ENCODE data around the gene ZNF500.
A peak's percentile ranks its signal among the peaks of the same experiment; 100 is the strongest.

ZNF500 gene

GRCh38 chr16:4766875-4767628 is at the start of gene ZNF500:
ZNF500 (minus strand) TSS chr16:4767162; CDS start chr16:4765978, 1,184 bp downstream.
- peak; percentile 93 for DNase-seq

GRCh38 chr16:4814542-4815173 is 47.7 kb upstream of the ZNF500 start:
- no peak for DNase-seq

- no peak for DNase-seq
Observed at GRCh38 chr16:4814046-4814445, 47.1 kb upstream of the ZNF500 start.

GRCh38 chr16:4813251-4814003 is 46.5 kb upstream of the ZNF500 start:
- DNase-seq = no peak

GRCh38 chr16:4811773-4812172 is 44.8 kb upstream of the ZNF500 start:
- DNase-seq = no peak

- no peak for DNase-seq
Observed at GRCh38 chr16:4811242-4811641, 44.3 kb upstream of the ZNF500 start.

GRCh38 chr16:4806280-4806679 is 39.3 kb upstream of the ZNF500 start:
- DNase-seq = no peak

- DNase-seq = no peak
Observed at GRCh38 chr16:4805231-4805630, 38.3 kb upstream of the ZNF500 start.

GRCh38 chr16:4803898-4804762 is 37.2 kb upstream of the ZNF500 start:
- no peak for DNase-seq

- DNase-seq = no peak
Observed at GRCh38 chr16:4803401-4803844, 36.5 kb upstream of the ZNF500 start.

- peak; percentile 88 for DNase-seq
Observed at GRCh38 chr16:4802659-4803287, 35.8 kb upstream of the ZNF500 start.

GRCh38 chr16:4801962-4802658 is 35.1 kb upstream of the ZNF500 start, which contains the start of gene ROGDI:
ROGDI (minus strand) TSS chr16:4802633; CDS start chr16:4802571, 62 bp downstream.
- DNase-seq = peak; percentile 90

GRCh38 chr16:4801051-4801961 is 34.3 kb upstream of the ZNF500 start:
- DNase-seq = peak; percentile 50

- peak; percentile 83 for DNase-seq
Observed at GRCh38 chr16:4800290-4801041, 33.5 kb upstream of the ZNF500 start.

GRCh38 chr16:4799171-4799855 is 32.4 kb upstream of the ZNF500 start:
- no peak for DNase-seq

- DNase-seq = no peak
Observed at GRCh38 chr16:4798456-4798855, 31.5 kb upstream of the ZNF500 start.

GRCh38 chr16:4797805-4798252 is 30.9 kb upstream of the ZNF500 start:
- no peak for DNase-seq

- DNase-seq = no peak
Observed at GRCh38 chr16:4796982-4797804, 30.2 kb upstream of the ZNF500 start.

Measured in NCI-H2171 treated with DMSO at 0.1 percent for 48 hours (cell line).